DMS153 treated with DMSO at 0.1 percent for 48 hours (cell line): ENCODE data around the gene KCNMA1.

Source experiments
- DNase-seq: peaks from one replicate; lab custom pipeline; 2025; ENCODE audit not compliant: unreplicated experiment; lab: John Stamatoyannopoulos, UW

Gene KCNMA1

GRCh38 chr10:77147871-77148270 lies 489.7 kb downstream of the KCNMA1 start:
- no peak for DNase-seq

- no peak for DNase-seq
Observed at GRCh38 chr10:77146712-77147336, 490.8 kb downstream of the KCNMA1 start.

- no peak for DNase-seq
Observed at GRCh38 chr10:77144656-77145055, 493.0 kb downstream of the KCNMA1 start.

GRCh38 chr10:77139252-77140160 lies 498.1 kb downstream of the KCNMA1 start:
- no peak for DNase-seq

- no peak for DNase-seq
Observed at GRCh38 chr10:77138541-77138940, 499.1 kb downstream of the KCNMA1 start.

- no peak for DNase-seq
Observed at GRCh38 chr10:77135555-77135954, 502.1 kb downstream of the KCNMA1 start.

- no peak for DNase-seq
Observed at GRCh38 chr10:77131214-77131613, 506.4 kb downstream of the KCNMA1 start.

- DNase-seq = no peak
Observed at GRCh38 chr10:77127243-77127642, 510.4 kb downstream of the KCNMA1 start.

GRCh38 chr10:77125231-77125630 lies 512.4 kb downstream of the KCNMA1 start:
- no peak for DNase-seq

GRCh38 chr10:77123330-77123729 lies 514.3 kb downstream of the KCNMA1 start:
- no peak for DNase-seq

- no peak for DNase-seq
Observed at GRCh38 chr10:77121829-77122228, 515.8 kb downstream of the KCNMA1 start.

- DNase-seq = no peak
Observed at GRCh38 chr10:77120666-77121376, 516.8 kb downstream of the KCNMA1 start.

- DNase-seq = no peak
Observed at GRCh38 chr10:77120012-77120411, 517.6 kb downstream of the KCNMA1 start.

- no peak for DNase-seq
Observed at GRCh38 chr10:77118603-77119282, 518.9 kb downstream of the KCNMA1 start.

- DNase-seq = no peak
Observed at GRCh38 chr10:77117501-77117900, 520.1 kb downstream of the KCNMA1 start.

GRCh38 chr10:77116904-77117303 lies 520.7 kb downstream of the KCNMA1 start:
- no peak for DNase-seq

GRCh38 chr10:77114181-77114821 lies 523.3 kb downstream of the KCNMA1 start:
- no peak for DNase-seq

GRCh38 chr10:77111611-77112550 lies 525.7 kb downstream of the KCNMA1 start:
- DNase-seq = peak; percentile 62

- DNase-seq = no peak
Observed at GRCh38 chr10:77110757-77111156, 526.9 kb downstream of the KCNMA1 start.
